Psoas muscle (tissue), 8 donors: ENCODE results near the gene ACTRT2. TPM values are rescaled to one million over a fixed set of nuclear protein-coding genes. Genes with fewer than 3 reads are reported as not detected.

Source experiments
- ATAC-seq, 4 donors: fragments of 200-7000 bp; cut with Tn5 transposase; one replicate each; pipeline ENCODE4 v1.9.1; 2020; ENCODE audit warnings: moderate library complexity in 3 of 4, mild to moderate bottlenecking in 2 of 4
- DNase-seq, 2 donors: peaks; one replicate each; pipeline ENCODE4 v3.0.0-alpha.2; 2020
- H3K27ac ChIP-seq: fragments of 200-600 bp; one replicate; pipeline ENCODE4 v1.8.0; 2022
- H3K27me3 ChIP-seq, 3 donors: fragments of 200-600 bp in 1 of 3; one replicate each; pipeline versions ENCODE4 v1.6.1 to v1.8.0; 2013 to 2022; ENCODE audit warnings: low read length in 2 of 3, mild to moderate bottlenecking in 2 of 3, moderate library complexity in 1 of 3; ENCODE audit not compliant: insufficient read depth in 3 of 3
- H3K36me3 ChIP-seq, 2 donors: fragments of 200-600 bp in 1 of 2; one replicate each; pipeline versions ENCODE4 v1.6.1 to v1.8.0; 2013 to 2022; ENCODE audit warnings: low read depth in 1 of 2, mild to moderate bottlenecking in 1 of 2, moderate library complexity in 1 of 2; ENCODE audit not compliant: insufficient read depth in 1 of 2
- H3K4me1 ChIP-seq: fragments of 200-600 bp; one replicate; pipeline ENCODE4 v1.8.0; 2022
- H3K4me3 ChIP-seq: fragments of 200-600 bp; one replicate; pipeline ENCODE4 v1.8.0; 2022; ENCODE audit warnings: mild to moderate bottlenecking
- H3K9me3 ChIP-seq: fragments of 200-600 bp; one replicate; pipeline ENCODE4 v1.8.0; 2022
- CTCF ChIP-seq: fragments of 200-600 bp; IDR thresholded peaks from one replicate; pipeline ENCODE4 v1.8.0; 2022; ENCODE audit warnings: antibody characterized with exemption
- WGBS, 3 donors: extraction: QIAGEN DNeasy Blood & Tissue Kit; methylation state at CpG; one replicate each; pipeline versions ENCODE4 v1.1.6 to v1.1.7; 2013; 5-methylcytosine and 5-hydroxymethylcytosine counted together
- intact Hi-C, 2 donors: fragments of 100-400 bp; cut with DNase I; formaldehyde crosslinking; loops; one replicate each; pipeline versions ENCODE4 v1.11.0 to v1.14.2; 2022
- polyA plus RNA-seq, 3 donors: library from polyadenylated mRNA; stranded (reverse); fragments of 200-250 nt; gene quantifications; one replicate each; pipeline ENCODE4 v1.2.3, GENCODE V29; 2013
- total RNA-seq, 4 donors: library from RNA; stranded (reverse); fragmentation: NEBNext Ultra II Directional in 2 of 4; extraction: Animal tissue kit (Norgen Biotek cat#: 25700) in 2 of 4; gene quantifications; one replicate each; pipeline versions ENCODE4 v1.2.1 to v1.2.4, GENCODE V29; 2021 to 2023
- donor health status: healthy with polysubstance abuse.
- donor health status: DM: no; HTN: no; CAD: no; lungs with moderate emphysema.
- donor health status: Bipolar disorder and iron deficiency.
- donor health status: healthy.
- donor health status: DM: yes; HTN: yes; CAD: no.
- donor health status: DM: no; HTN: no; CAD: no.
- donor health status: DM: no; HTN: no; CAD: no.
- donor health status: DM: yes; HTN: yes; CAD: no.

Gene ACTRT2
- total and polyA plus RNA-seq, 7 donors = not detected

DNA sequence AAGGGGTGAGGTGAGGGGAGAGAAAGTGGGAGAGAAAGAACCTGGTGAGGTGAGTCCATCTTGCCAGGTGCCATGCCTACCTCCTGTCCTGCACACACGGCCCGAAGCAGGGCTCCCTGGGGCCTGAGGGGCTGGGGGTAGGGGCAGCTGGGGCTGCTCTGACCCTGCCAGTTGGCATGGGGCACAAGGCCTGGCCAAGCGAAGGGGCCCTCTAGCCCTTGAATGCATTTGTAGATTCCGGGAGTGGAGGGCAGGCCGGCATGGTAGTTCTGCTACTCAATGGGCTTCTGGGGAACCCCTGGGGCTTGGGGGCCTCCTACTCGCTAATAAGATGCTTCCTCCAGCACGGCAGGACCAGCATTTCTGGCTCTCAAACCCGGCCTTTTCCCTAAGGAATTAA is 44.1 kb downstream of the ACTRT2 start:
- intact Hi-C loops = loop anchor here (5.0 kb wide), 2 partner anchors 217 to 357 kb away; no protein-coding TSS in a partner anchor
- H3K36me3 ChIP-seq = no peaks in the 10 kb centered on the region
- DNase-seq = no peak
- TF ChIP-seq CTCF = no peak
- H3K4me3 ChIP-seq = no peak overlapping the region
- H3K27me3 ChIP-seq = peaks cover 0 to 84% (median 24%) of the 10 kb centered on the region in 3 donors
- WGBS, 3 donors = 64 to 76% (median 73%) methylated on average over 8 of the region's 8 CpGs
- H3K27ac ChIP-seq = no peak overlapping the region
- no peak for ATAC-seq
- H3K9me3 ChIP-seq = no peaks in the 10 kb centered on the region
- peaks cover 2% of the 10 kb centered on the region for H3K4me1 ChIP-seq

- ATAC-seq = no peak
- no peak overlapping the region for H3K4me3 ChIP-seq
- H3K4me1 ChIP-seq = peaks cover 2% of the 10 kb centered on the region
- no peaks in the 10 kb centered on the region for H3K9me3 ChIP-seq
- no peaks in the 10 kb centered on the region for H3K36me3 ChIP-seq
- no peak for DNase-seq
- no peak for TF ChIP-seq CTCF
- no peak overlapping the region for H3K27ac ChIP-seq
- intact Hi-C loops = loop anchor here (5.0 kb wide), 2 partner anchors 217 to 357 kb away; no protein-coding TSS in a partner anchor
- H3K27me3 ChIP-seq = peaks cover 0 to 88% (median 24%) of the 10 kb centered on the region in 3 donors
- WGBS, 3 donors = 75 to 81% (median 80%) methylated on average over 7 of the region's 7 CpGs
Observed at GRCh38 chr1:3065797-3066196, 44.5 kb downstream of the ACTRT2 start.

DNA sequence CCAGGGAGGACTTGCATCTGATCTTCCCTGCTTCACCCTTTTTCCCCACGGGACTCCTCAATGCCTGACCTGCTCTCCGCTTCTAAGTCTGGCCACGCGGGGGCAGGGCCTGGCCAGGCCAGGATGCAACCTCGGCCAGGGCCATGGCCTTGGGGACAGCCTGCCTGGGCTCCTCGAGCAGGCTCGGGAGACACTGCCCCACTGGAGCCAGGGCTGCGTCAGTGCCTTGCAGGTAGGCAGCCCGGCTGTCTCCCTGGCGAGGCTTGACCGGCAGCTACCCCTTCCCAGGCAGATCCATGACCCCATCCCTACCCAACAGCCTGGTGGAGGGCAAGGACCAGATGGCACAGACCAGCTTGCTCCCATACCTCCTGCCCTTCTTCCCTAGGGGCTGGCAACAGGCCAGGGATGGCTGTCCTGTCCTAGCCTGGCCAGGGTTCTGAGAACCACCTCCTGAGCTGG is 45.0 kb downstream of the ACTRT2 start:
- peak; percentile 50 to 65 (median 58) for ATAC-seq
- intact Hi-C loops = loop anchor here (5.0 kb wide), 2 partner anchors 216 to 356 kb away; no protein-coding TSS in a partner anchor
- Histone ChIP-seq H3K4me3 (no peak overlapping the region), H3K27me3 (peaks cover 0 to 91% (median 26%) of the 10 kb centered on the region in 3 donors), H3K36me3 (no peaks in the 10 kb centered on the region), H3K27ac (no peak overlapping the region), H3K9me3 (no peaks in the 10 kb centered on the region), H3K4me1 (peaks cover 2% of the 10 kb centered on the region)
- 52 to 54% (median 54%) methylated on average over 11 of the region's 11 CpGs for WGBS, 3 donors
- TF ChIP-seq CTCF = peak; percentile 38
- peak in 1 of 2 donors; percentile 36 for DNase-seq

GRCh38 chr1:3066826-3067225 is 45.6 kb downstream of the ACTRT2 start:
- Histone ChIP-seq H3K9me3 (no peaks in the 10 kb centered on the region), H3K4me3 (no peak overlapping the region), H3K4me1 (peaks cover 2% of the 10 kb centered on the region), H3K27me3 (peaks cover 0 to 89% (median 26%) of the 10 kb centered on the region in 3 donors), H3K27ac (no peak overlapping the region), H3K36me3 (no peaks in the 10 kb centered on the region)
- ATAC-seq (no peak), DNase-seq (no peak)
- 79 to 86% (median 81%) methylated on average over 6 to 10 of the region's 10 CpGs for WGBS, 3 donors
- intact Hi-C loops = loop anchor here (5.0 kb wide), 2 partner anchors 215 to 355 kb away; no protein-coding TSS in a partner anchor
- TF ChIP-seq CTCF = no peak

- ATAC-seq = no peak
- peaks cover 2% of the 10 kb centered on the region for H3K4me1 ChIP-seq
Observed at GRCh38 chr1:3067301-3067670, 46.0 kb downstream of the ACTRT2 start.

More at GRCh38 chr1:3067301-3067670, 46.0 kb downstream of the ACTRT2 start:
- intact Hi-C loops = loop anchor here (5.0 kb wide), 2 partner anchors 215 to 355 kb away; no protein-coding TSS in a partner anchor
- WGBS, 3 donors = 59 to 71% (median 60%) methylated on average over 24 to 29 of the region's 29 CpGs
- peaks cover 0 to 89% (median 26%) of the 10 kb centered on the region in 3 donors for H3K27me3 ChIP-seq
- no peaks in the 10 kb centered on the region for H3K36me3 ChIP-seq
- peak in 1 of 2 donors; percentile 49 for DNase-seq
- no peaks in the 10 kb centered on the region for H3K9me3 ChIP-seq
- peak overlapping the region; percentile 53 for H3K4me3 ChIP-seq
- no peak overlapping the region for H3K27ac ChIP-seq
- TF ChIP-seq CTCF = no peak
